B cell (primary cell): ENCODE data around the gene CDKN1A.
"Not testable (repeated sequence)": the region's sequence is repeated elsewhere in the genome, so short reads cannot be mapped to it uniquely, and the experiment has no call there.

Experiments used
- EZH2 ChIP-seq: IDR thresholded peaks from 2 replicates; pipeline ENCODE4 v1.6.1; 2012; ENCODE audit warnings: borderline replicate concordance, low read depth, mild to moderate bottlenecking, moderate library complexity, low read length; ENCODE audit not compliant: insufficient read depth, poor library complexity, severe bottlenecking
- TF ChIP-seq, protein P1 (sequence below): fragments of 200-600 bp; IDR thresholded peaks from one replicate; pipeline ENCODE4 v1.8.0; 2022; ENCODE audit warnings: antibody characterized with exemption, mild to moderate bottlenecking

DNA sequence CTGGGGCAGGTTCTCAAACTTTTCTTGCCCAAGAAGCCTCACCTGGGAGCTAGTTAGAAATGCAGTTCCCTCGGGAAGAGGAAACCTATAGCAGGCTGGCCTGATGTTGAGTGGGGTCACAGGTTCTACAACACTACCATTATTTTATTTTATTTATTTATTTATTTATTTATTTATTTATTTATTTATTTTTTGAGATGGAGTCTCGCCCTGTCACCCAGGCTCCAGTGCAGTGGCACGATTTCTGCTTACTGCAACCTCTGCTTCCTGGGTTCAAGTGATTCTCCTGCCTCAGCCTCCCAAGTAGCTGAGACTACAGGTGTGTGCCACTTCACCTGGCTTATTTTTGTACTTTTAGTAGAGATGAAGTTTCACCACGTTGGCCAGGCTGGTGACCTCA lies 45.5 kb downstream of the CDKN1A start:
- not testable (repeated sequence) for TF ChIP-seq EZH2
- TF ChIP-seq, protein P1, sequence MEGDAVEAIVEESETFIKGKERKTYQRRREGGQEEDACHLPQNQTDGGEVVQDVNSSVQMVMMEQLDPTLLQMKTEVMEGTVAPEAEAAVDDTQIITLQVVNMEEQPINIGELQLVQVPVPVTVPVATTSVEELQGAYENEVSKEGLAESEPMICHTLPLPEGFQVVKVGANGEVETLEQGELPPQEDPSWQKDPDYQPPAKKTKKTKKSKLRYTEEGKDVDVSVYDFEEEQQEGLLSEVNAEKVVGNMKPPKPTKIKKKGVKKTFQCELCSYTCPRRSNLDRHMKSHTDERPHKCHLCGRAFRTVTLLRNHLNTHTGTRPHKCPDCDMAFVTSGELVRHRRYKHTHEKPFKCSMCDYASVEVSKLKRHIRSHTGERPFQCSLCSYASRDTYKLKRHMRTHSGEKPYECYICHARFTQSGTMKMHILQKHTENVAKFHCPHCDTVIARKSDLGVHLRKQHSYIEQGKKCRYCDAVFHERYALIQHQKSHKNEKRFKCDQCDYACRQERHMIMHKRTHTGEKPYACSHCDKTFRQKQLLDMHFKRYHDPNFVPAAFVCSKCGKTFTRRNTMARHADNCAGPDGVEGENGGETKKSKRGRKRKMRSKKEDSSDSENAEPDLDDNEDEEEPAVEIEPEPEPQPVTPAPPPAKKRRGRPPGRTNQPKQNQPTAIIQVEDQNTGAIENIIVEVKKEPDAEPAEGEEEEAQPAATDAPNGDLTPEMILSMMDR: not testable (repeated sequence)
